NOMO-1 (cell line): Measurements from ENCODE around the gene CEP152.
A peak's percentile ranks its signal among the peaks of the same experiment; 100 is the strongest.

Source experiments
- DNase-seq, 2 experiments: peaks; one replicate each; lab custom pipeline; 2025; ENCODE audit not compliant: unreplicated experiment in 2 of 2; lab: John Stamatoyannopoulos, UW

CEP152 gene

DNA sequence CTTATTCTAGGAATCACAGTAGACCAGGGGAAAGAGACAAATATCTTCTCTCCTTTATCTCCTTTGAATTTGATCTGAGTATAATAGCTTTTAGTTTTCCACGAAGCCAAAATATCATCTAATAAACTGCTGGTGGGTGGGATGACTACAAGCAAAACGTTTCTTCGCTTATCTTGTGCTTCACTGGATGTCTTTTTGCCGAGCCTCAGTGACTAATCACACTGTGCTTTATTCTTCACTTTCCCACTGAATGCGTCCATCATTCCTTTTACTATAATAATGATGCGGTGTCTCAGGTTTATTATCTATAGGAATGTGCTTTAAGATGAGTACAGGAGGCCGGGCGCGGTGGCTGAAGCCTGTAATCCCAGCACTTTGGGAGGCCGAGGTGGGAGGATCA, 32.5 kb downstream of the CEP152 start:
- DNase-seq = no peak

DNA sequence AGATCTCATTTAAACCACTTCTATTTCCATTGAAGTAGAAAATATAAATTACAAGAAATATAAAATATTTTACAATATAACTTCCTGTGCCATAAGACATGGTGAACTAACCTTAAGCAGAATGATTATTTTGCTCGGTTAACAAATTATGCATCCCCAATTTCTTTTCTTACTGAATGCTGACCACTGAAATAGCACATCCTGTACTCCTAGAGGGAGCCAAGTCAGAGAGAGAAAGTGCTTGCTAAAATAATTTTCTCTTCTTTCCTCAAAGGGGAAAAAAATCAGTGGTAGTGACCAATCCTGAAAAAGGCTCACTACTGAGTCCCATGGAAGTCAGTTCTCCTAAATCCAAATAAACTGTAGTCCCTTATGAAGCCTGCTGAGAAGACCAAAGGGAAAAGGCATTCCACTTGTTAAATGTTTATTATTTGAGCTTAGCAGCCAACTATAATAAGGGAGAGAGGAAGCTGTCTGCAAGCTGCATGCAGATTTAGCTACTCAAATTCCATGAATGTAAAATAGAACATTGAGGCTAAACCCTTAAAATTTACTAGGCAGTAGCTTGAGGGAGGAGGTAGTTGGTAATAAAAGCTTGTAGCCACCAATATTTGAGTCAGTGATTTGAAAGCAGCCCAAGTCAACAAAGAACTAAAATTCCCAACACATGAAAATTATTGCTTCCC, 33.1 kb downstream of the CEP152 start:
- DNase-seq = no peak

DNA sequence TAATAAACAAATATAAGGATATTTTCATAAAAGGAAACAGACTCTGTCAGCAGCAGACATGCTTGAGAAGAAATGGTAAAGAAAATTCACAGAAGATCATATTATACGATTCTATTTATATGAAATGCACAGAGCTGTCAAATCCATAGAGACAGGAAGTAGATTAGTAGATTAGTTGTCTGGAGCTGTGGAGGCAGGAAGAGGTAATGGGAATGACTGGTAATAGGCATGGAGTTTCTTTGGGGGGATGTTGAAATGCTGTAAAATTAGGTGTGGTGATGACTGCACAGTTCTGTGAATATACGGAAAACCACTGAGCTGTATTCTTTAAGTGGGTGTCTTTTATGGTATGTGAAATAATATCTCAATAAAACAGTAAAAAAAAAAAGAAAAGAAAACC, 35.3 kb downstream of the CEP152 start:
- no peak for DNase-seq

DNA sequence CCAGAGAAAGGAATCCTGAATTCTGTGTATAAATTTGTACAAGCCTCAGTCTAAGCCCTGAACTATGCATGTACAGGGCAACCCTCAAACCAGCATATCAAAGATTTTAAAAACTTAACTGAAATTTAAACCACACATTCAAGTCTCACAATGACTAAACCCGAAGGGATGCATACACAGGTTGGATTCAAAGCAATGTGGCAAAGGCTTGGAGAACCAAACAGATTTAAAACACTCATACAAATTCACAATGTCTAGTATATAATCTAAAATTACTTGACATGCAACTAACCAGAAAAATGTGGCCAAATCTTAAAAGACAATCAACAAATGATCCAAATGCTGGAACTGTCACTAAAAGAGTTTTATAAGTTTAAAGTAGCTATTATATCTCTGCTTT, 36.4 kb downstream of the CEP152 start:
- no peak for DNase-seq

DNA sequence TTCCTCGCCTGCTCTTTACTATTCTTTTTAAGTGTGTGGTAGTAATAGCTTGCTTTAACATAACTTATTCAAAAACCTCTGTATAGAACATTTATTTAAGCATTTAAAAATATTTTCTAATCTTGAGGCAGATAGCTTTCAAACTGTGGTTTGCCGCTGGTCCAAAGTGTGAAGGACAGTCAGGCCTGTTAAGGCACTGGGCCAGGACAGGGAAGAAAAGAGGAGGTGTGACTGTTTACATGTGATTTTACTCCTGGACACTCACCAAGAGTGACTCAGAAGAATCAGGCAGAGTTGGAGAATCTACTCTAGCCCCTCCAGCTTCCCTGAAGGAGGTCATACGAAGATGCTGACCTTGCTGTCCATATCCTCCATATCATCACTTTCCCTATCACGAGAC, 44.7 kb downstream of the CEP152 start:
- DNase-seq = no peak

DNA sequence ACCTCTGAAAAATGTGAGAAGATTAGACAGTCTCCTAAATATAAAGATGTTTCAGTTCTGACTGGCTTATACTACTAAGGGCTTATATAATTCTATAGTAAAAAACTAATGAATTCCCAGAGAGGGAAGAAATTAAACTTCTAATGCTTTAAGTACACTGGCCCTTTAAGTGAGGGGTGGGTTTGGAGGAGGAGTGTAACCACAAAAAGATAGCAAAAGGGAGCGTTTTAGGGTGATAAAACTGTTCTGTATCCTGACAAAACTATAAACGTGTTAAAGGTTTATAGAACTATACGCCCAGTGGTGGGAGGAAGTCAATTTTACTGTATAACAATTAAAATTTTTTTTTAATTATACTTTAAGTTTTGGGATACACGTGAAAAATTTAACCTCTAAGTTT, 45.8 kb downstream of the CEP152 start:
- no peak for DNase-seq

DNA sequence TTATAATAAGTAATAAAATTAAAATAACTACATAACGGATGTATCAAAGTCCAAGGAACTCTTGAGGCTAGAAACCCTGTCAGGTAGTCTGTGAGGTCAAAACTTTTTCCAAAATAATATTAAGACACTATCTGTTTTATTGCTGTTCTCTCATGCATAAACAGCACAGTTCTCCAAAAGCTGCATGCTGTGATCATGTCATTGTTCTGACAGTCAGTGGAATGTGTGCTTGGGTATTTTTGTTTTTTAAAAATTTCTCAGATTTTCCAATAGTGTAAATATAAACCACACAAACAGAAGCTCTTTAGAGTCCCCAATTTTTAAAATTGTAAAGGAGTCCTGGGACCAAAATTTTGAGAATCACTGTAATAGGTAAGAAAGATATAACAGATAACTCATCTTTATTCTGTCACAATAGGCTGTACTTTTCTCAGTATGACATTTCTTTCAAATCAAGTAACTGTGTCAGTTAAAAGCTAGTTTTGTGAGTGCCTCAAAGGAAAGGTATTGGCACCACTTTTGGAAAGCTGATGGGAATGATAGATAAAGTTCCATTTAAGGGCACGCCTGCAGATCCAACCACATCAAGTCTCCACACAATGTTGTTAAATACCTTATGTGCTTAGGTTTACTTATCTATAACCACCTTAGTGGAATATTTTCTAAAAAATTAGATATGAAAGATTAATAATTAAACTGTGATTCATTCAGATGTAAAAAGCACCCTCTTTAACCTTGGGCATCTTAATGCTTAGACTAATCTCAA, 49.3 kb downstream of the CEP152 start:
- DNase-seq = no peak

DNA sequence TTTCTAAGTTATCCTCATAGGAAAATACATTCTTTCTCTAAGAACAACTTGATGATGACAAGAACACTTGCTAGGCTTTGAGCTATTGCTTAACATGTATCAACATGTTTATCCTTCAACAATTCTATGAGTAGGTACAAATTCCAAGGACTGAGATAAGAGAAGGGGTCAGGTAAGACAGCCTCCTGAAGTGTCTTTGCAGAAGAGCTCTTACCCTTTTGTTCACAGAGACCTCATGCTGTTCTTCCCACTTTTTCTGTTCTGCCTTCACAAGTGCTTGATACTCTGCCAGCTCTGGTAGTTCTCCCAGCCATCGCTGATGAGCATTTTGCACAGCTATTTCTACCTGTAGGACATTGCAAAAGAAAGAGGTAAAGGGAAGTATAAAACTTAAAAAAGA, 50.9 kb downstream of the CEP152 start:
- no peak for DNase-seq

DNA sequence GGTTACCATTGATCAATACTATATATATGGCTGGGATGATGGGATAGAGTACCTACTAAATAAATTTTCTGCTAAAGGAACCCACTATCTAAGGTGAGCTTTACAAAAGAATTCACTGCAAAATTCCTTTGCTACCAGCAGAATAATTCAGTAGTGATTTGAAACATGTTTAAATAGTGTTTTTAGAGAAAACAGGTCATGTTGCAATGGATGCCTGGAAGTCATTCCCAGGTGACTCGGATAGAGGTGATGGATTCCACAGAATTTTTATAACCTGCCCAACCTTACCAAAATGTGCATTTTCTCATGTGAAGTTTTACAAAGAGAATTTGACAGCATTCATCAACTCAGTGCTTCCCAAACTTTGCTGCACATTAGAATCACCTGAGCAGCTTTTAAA, 53.2 kb downstream of the CEP152 start:
- DNase-seq = no peak

DNA sequence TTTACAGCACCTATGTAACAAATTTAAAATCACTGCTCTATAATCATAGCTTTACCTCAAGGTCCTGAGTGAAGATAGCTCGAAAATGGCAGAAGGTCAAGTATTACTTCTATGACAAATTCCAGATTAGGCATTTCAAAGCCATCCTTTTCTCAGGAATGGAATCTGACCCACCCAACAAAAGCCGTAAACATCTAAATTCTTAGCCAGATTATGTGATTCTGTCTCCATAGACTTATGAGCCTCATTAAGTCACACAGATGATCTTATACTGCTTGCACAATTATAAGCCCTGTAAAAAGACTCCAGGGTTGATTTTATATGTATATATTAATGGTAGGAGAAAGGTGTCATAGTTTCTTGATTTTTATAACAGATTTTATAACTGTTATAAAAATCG, 56.9 kb downstream of the CEP152 start:
- no peak for DNase-seq

DNA sequence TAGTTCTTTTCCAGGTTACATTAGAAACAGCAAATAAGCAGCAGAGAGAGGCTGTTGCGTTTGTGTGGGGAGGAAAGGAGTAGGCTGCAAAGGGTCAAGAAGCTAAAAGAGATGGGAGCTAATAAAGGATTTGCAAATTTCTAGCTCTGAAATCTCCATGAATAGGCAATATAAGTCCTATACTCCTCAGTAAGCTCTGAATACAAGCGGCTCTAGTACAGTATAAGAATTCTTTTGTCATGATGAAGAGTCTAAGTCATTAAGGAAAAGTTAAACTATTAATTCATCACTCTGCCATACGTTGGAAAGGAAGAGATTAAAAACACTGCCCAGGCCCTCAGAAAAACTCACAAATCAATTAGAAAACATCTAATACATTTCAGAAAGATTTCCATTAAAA, 59.3 kb downstream of the CEP152 start:
- DNase-seq = no peak

DNA sequence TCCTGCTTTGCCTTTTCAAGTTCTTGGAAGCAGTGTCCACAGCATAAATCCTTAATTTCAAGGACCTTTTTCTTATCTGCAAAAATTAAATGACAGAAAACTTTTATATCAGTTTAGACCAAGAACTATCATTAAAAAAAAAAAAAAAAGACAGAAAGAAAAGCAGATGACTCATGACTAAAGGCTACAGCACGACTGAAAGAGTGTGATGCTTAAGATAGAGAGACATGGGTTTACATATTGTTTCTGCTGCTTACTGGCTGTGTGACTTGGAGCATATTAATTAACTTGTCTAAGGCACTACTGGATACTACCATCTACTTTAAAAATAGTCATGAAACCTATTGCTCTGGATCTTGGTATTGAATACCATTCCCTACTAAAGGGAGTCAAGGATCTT, 62.3 kb downstream of the CEP152 start:
- no peak for DNase-seq

DNA sequence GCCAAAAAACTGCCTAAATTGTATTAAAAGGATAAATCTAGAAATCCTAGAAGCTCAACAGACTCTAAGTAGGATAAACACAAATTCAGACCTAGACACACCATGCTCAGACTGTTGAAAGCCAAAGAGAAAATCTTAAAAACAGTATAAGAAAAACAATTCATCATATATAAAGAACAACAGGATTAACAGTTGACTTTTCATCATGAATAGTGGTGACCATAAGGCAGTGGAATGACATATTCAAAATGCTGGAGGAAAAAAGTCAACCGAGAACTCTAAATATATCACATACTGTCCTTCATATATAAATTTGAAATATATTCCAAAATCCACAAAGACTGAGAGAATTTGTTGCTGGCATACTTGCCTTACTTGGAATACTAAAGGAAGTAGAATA, 77.3 kb downstream of the CEP152 start:
- no peak for DNase-seq

DNA sequence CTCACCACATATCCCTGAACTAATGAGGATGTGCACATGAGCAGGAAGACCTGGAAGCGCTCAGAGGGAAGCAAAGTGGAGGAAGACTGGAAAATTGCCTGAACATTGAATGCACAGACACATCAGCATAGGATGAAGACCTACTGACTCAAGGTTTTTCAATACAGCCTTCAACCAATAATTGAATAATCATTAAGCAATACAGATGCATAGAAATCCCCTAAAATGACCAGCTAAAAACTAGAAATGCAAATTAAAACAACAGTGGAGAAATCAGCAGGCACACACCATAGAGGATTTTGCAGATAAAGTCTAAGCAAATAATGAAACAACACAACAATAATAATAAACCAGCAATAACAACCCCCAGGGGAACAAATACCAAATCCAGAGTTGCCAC, 80.4 kb downstream of the CEP152 start:
- DNase-seq = no peak

DNA sequence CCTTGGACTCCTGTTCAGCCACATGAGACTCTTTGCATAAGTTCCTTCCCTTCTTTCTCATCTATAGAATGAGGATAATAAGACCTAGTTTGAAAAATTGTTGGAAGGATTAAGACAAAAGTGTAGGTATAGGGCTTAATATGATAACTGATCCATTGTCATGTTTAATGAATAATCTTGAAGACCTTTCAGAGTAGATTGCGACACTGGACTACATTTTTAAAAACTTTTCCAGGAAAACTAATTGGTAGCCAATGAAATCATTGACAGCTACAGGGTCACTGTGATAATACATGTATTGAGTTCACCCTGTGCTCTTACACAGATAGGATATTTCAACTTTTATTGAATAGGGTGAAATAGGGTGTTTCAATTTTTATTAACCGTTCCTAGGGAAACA, 86.9 kb downstream of the CEP152 start:
- DNase-seq = no peak

DNA sequence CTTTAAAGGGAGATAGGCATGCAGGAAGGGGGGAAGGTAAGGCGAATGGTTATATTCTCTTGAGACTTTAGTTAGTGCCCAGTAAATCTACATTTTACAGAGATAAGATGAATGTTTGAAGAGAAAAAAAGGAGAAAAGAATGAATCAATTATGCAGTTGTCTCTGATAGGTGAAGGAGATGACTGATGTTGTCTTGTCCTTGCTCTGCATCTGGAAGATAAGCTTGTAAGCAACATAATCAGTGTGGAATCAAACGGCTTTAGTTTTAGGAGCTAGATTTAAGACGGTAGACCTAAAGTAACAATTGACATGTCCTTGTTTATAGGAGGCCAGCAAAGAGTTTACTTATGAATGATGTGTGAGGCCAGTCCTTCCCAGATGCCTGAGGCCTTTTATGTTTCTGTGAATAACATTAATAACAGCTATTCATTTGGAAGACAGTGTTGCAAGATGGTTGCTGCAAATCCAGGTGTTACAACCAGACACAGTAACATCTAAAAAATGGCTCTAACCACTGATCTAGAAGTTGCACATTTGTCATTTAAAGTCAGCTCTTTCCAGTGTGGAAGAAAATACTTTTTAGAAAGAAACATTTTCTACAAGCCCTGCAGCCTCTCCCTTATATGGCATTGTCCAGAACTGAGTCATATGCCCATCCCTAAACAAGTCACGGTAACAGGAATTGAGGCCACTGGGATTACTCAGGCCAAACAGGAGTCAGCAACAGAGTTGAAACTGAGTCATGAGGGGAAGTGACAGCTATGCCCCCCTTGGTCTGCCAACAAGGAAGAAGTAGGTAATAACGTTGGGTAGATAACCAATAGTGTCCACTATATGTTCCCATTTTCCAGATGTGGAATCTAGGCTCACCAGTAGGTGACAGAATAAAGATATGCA, 87.9 kb downstream of the CEP152 start:
- DNase-seq = no peak

DNA sequence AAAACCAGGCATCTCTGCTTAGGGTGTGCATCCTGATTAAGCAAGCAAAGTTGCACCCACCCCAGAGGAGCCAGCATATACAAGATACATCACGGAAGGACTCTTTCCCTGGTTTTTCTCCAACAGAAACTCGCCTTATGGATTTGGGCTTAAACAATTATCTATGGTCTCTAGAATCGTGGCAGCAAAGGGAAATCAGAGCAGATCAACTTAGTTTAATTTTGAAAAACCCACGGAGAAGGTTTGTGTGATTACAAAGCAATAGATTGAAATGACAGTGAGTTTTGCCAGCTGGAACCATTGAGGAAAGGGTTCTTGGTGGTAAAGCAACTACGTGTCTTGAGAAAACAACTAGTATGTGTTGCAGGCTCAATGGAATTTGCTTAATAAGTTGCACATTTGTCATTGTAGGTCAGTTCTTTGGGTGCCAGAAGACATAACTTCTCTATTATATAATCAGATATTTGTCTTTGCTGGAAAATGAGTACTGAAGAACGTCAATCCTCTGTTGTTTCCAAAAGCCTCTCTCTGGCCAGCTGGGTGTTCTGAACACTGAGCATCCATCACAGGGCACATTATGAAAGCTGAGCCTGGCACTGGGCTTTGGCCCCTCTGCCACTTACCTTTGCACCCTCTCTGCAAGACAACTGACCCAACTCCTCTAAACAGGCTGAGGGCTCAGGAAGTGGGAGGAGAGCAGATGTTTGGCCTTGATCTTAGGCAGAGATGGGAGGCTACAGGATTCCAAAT, 89.6 kb downstream of the CEP152 start:
- DNase-seq = no peak

DNA sequence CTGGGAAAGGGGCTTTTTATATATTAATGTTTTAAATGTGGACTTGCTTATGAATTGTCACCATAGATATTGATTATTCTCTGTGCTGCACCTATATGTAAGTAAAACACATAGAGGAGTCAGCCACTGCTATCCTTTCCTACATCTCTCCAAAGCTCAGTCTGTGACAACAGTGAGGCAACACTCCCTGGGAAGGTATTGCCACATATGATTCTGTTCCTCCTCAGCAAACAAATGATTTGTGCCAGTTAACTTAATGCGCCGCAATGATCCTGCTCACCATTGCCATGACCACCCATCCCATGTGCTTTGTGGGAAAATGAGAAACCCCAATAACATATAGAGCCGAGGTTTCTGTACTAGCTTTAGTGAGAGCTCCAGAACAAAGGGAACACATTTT, 90.2 kb downstream of the CEP152 start:
- DNase-seq = no peak

DNA sequence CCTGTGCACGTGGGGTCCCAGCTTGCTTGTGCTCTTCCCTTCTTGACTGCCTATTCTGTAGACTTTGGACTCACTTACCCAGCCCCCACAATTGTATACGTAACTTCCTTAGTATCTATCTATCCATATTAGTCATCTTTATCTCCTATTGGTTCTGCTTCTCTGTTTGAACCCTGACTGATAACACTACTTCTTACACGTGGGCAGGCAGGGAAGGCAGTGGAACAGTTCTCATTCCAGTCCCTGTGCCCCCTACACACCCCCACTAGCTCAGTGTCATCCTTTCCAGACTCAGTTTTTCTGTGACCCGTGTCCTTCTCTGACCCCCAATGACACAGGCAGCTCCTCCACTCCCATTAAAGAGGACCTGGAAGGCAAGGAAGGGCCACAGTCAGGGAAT, 91.2 kb downstream of the CEP152 start:
- peak in 1 of 2 experiments; percentile 9 for DNase-seq

DNA sequence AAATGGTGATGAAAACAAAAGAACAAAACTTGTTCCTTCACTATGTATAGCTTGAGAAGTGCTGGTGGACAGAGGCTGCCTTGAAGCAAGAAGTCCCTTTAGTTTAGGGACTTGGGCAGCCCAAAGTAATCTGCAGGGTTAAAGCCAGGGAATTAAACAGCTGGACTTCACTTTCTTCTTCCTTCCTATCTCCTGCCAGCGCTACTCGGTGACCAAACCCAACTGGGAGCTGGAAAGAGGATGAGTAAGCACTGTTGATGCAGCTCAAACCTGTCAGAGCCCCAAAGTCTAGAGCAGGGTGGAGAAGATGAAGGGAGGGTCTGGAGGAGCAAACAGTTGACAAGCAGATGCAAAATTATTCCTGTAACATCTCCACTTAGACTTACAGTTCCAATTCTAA, 92.2 kb downstream of the CEP152 start:
- no peak for DNase-seq

DNA sequence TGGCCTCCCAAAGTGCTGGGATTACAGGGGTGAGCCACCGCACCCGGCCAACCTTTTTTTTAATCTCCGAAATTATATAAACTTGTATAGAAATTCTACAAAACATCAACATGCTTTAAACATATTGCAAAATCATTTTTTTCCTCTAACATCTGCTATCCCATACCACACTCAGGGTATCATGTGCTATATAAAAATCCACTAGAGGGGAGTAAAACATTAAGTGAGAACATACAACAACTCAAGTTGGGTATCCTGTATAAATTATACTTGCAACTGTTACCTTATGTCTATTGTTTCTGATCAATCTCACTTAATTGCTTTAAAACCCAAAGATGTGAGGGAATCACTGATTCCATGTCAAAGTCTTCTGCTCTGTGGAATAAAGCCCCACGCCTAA, 93.4 kb downstream of the CEP152 start:
- no peak for DNase-seq
